HUES6 (cell line): ENCODE measurements around the gene DNTTIP2.

Source experiments
- H3K27ac ChIP-seq: 2 replicates; pipeline ENCODE4 v1.7.0; 2013; ENCODE audit warnings: low read depth, mild to moderate bottlenecking, low read length, inconsistent platforms
- H3K27me3 ChIP-seq: 2 replicates; pipeline ENCODE4 v1.6.1; 2013; ENCODE audit warnings: low read length; ENCODE audit not compliant: control insufficient read depth, insufficient read depth
- H3K36me3 ChIP-seq: 2 replicates; pipeline ENCODE4 v1.6.1; 2013; ENCODE audit warnings: low read length; ENCODE audit not compliant: control insufficient read depth, insufficient read depth
- H3K4me1 ChIP-seq: 2 replicates; pipeline ENCODE4 v1.6.1; 2013; ENCODE audit warnings: low read length; ENCODE audit not compliant: control insufficient read depth, insufficient read depth
- H3K4me3 ChIP-seq: 2 replicates; pipeline ENCODE4 v1.5.1; 2013; ENCODE audit warnings: low read depth, low read length
- H3K9ac ChIP-seq: one replicate; pipeline ENCODE4 v1.6.1; 2013; ENCODE audit warnings: mild to moderate bottlenecking, low read length
- H3K9me3 ChIP-seq: 2 replicates; pipeline ENCODE4 v1.6.1; 2013; ENCODE audit warnings: low read depth, low read length; ENCODE audit not compliant: control insufficient read depth, insufficient read depth

The DNTTIP2 gene

GRCh38 chr1:93906480-93906879 lies 27.5 kb upstream of the DNTTIP2 start:
- Histone ChIP-seq H3K9me3 (no peaks in the 10 kb centered on the region), H3K4me1 (peaks cover 16% of the 10 kb centered on the region; the same call in 1 of the 2 replicates), H3K27me3 (no peaks in the 10 kb centered on the region), H3K27ac (no peak overlapping the region), H3K4me3 (no peak overlapping the region), H3K36me3 (no peaks in the 10 kb centered on the region), H3K9ac (no peak overlapping the region)

GRCh38 chr1:93905734-93906133 lies 26.7 kb upstream of the DNTTIP2 start:
- H3K36me3 ChIP-seq, result peaks cover 7% of the 10 kb centered on the region

GRCh38 chr1:93905051-93905450 lies 26.0 kb upstream of the DNTTIP2 start:
- Histone ChIP-seq H3K9ac (no peak overlapping the region), H3K36me3 (peaks cover 8% of the 10 kb centered on the region), H3K4me1 (peaks cover 16% of the 10 kb centered on the region; the same call in 1 of the 2 replicates), H3K9me3 (no peaks in the 10 kb centered on the region), H3K27me3 (no peaks in the 10 kb centered on the region), H3K27ac (no peak overlapping the region), H3K4me3 (no peak overlapping the region)

More at GRCh38 chr1:93905734-93906133, 26.7 kb upstream of the DNTTIP2 start:
- H3K27me3 ChIP-seq, result no peaks in the 10 kb centered on the region
- no peak overlapping the region for H3K9ac ChIP-seq
- no peaks in the 10 kb centered on the region for H3K9me3 ChIP-seq
- peaks cover 16% of the 10 kb centered on the region; the same call in 1 of the 2 replicates for H3K4me1 ChIP-seq
- H3K27ac ChIP-seq, result no peak overlapping the region
- H3K4me3 ChIP-seq, result no peak overlapping the region

- Histone ChIP-seq H3K36me3 (peaks cover 8% of the 10 kb centered on the region), H3K27me3 (no peaks in the 10 kb centered on the region), H3K4me3 (no peak overlapping the region), H3K9me3 (no peaks in the 10 kb centered on the region), H3K4me1 (peaks cover 16% of the 10 kb centered on the region; the same call in 1 of the 2 replicates), H3K27ac (no peak overlapping the region), H3K9ac (no peak overlapping the region)
Observed at GRCh38 chr1:93904228-93904627, 25.2 kb upstream of the DNTTIP2 start.

GRCh38 chr1:93900723-93901504 lies 21.9 kb upstream of the DNTTIP2 start:
- H3K27ac ChIP-seq, result no peak overlapping the region
- H3K4me1 ChIP-seq, result no peaks in the 10 kb centered on the region
- H3K36me3 ChIP-seq, result peaks cover 22% of the 10 kb centered on the region
- H3K9ac ChIP-seq, result no peak overlapping the region
- H3K27me3 ChIP-seq, result no peaks in the 10 kb centered on the region
- H3K9me3 ChIP-seq, result no peaks in the 10 kb centered on the region
- H3K4me3 ChIP-seq, result no peak overlapping the region

- Histone ChIP-seq H3K4me3 (no peak overlapping the region), H3K36me3 (peaks cover 26% of the 10 kb centered on the region), H3K4me1 (no peaks in the 10 kb centered on the region), H3K27ac (no peak overlapping the region), H3K27me3 (no peaks in the 10 kb centered on the region), H3K9ac (no peak overlapping the region), H3K9me3 (no peaks in the 10 kb centered on the region)
Observed at GRCh38 chr1:93899543-93900207, 20.7 kb upstream of the DNTTIP2 start.

- H3K4me1 ChIP-seq, result peaks cover 8% of the 10 kb centered on the region; the same call in 1 of the 2 replicates
- no peak overlapping the region for H3K4me3 ChIP-seq
- H3K36me3 ChIP-seq, result peaks cover 8% of the 10 kb centered on the region
Observed at GRCh38 chr1:93888900-93889299, 9.9 kb upstream of the DNTTIP2 start.

GRCh38 chr1:93882269-93882668 lies 3.3 kb upstream of the DNTTIP2 start:
- no peak overlapping the region for H3K9ac ChIP-seq
- H3K27ac ChIP-seq, result no peak overlapping the region

More at GRCh38 chr1:93888900-93889299, 9.9 kb upstream of the DNTTIP2 start:
- Histone ChIP-seq H3K9ac (no peak overlapping the region), H3K9me3 (no peaks in the 10 kb centered on the region), H3K27me3 (no peaks in the 10 kb centered on the region), H3K27ac (peak overlapping the region; percentile 22)

GRCh38 chr1:93880731-93881130 lies 1.7 kb upstream of the DNTTIP2 start:
- Histone ChIP-seq H3K27ac (no peak overlapping the region), H3K9ac (no peak overlapping the region), H3K4me3 (no peak overlapping the region), H3K9me3 (no peaks in the 10 kb centered on the region), H3K27me3 (no peaks in the 10 kb centered on the region), H3K36me3 (peaks cover 20% of the 10 kb centered on the region), H3K4me1 (no peaks in the 10 kb centered on the region; the same call in 1 of the 2 replicates)

More at GRCh38 chr1:93882269-93882668, 3.3 kb upstream of the DNTTIP2 start:
- H3K4me1 ChIP-seq, result no peaks in the 10 kb centered on the region
- no peaks in the 10 kb centered on the region for H3K9me3 ChIP-seq
- H3K36me3 ChIP-seq, result peaks cover 5% of the 10 kb centered on the region
- no peaks in the 10 kb centered on the region for H3K27me3 ChIP-seq
- H3K4me3 ChIP-seq, result no peak overlapping the region

GRCh38 chr1:93878501-93878888 lies 511 bp downstream of the DNTTIP2 start:
- H3K4me3 ChIP-seq, result peak overlapping the region; percentile 100
- H3K4me1 ChIP-seq, result no peaks in the 10 kb centered on the region; the same call in 1 of the 2 replicates
- no peaks in the 10 kb centered on the region for H3K9me3 ChIP-seq
- H3K27me3 ChIP-seq, result no peaks in the 10 kb centered on the region
- peaks cover 42% of the 10 kb centered on the region for H3K36me3 ChIP-seq
- H3K9ac ChIP-seq, result peak overlapping the region; percentile 94
- H3K27ac ChIP-seq, result peak overlapping the region; percentile 92

- H3K27me3 ChIP-seq, result no peaks in the 10 kb centered on the region
- H3K36me3 ChIP-seq, result peaks cover 51% of the 10 kb centered on the region
- no peak overlapping the region for H3K9ac ChIP-seq
- peak overlapping the region; percentile 100 for H3K4me3 ChIP-seq
- no peaks in the 10 kb centered on the region for H3K9me3 ChIP-seq
- no peak overlapping the region for H3K27ac ChIP-seq
- no peaks in the 10 kb centered on the region; the same call in 1 of the 2 replicates for H3K4me1 ChIP-seq
Observed at GRCh38 chr1:93877529-93877928, 1.5 kb downstream of the DNTTIP2 start.
